ENCODE measurements around the gene LBHD2.

Gene LBHD2

GRCh38 chr14:103132381-103133209, 48.6 kb downstream of the LBHD2 start:
- DNase-seq (ENCODE audit: low spot score), result no peak

GRCh38 chr14:103133210-103134140, 49.5 kb downstream of the LBHD2 start:
- DNase-seq (ENCODE audit: low spot score), result no peak

DNA sequence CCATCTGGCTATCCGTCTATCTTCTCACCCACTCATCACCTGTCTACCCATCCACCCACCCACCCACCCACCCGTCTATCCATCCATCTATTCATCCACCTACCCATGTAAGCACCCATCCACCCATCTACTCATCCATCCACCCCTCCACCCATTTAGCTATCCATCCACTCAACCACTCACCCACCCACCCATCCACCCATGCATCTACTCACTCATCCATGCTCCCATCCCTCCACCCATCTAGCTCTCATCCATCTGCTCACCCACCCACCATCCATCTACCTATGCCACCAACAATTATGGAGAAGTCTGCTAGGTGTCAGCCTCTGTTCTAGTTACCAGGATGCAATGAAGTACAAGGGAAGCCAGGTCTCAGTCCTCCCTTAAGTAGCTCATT, 50.4 kb downstream of the LBHD2 start:
- no peak for DNase-seq (ENCODE audit: low spot score)

DNA sequence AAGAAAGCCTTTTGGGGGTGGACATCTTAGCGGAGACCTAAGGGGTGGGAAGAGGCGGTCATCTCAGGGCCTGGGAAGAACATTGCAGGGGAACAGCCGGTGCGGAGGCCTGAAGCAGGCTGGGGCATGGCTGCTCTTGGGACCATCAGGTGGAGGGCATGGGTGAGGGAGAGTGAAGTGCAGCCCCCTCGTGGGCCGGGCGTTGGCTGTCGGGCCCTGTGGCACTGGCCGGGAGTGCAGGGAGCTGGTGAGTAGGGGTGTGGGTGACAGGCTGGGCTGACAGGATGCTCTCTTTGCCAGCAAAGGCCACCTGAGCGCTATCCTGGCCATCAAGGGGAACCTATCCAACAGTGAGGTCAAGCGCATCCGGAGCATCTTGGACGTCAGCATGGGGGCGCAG, 50.9 kb downstream of the LBHD2 start:
- DNase-seq (ENCODE audit: low spot score), result no peak

GRCh38 chr14:103135333-103136260, 51.6 kb downstream of the LBHD2 start:
- no peak for DNase-seq (ENCODE audit: low spot score)

- no peak for DNase-seq (ENCODE audit: low spot score)
Measured at GRCh38 chr14:103136388-103137271, 52.6 kb downstream of the LBHD2 start.

DNA sequence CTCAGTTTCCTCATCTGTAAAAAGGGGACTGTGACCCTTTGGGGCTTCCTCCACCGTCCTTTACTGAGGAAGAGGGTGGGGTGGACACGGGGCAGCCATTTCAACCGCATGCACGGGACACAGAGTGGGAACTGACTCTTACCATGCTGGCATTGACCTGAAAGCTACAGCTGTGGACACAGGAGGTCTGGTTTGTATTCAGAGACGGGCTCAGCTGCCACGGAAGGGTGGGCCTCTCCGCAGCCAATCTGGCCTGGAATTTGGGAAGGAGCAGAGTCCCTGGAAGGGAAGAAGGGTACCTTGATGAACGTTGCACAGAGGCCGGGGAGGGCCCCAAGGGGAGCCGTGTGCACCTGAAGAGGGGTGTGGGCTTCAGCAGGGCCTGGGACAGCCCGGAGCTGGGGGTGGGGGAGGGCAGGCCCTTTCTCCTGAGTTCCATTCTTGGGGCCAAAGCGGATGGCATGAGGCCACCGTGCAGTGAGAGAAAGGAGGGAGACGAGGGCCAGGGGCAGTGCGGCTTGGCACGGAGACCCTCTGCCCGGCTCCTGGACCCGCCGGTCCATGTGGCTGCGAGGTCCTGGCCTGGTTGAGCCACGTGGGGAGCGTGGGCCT, 53.8 kb downstream of the LBHD2 start:
- DNase-seq (ENCODE audit: low spot score), result no peak

DNA sequence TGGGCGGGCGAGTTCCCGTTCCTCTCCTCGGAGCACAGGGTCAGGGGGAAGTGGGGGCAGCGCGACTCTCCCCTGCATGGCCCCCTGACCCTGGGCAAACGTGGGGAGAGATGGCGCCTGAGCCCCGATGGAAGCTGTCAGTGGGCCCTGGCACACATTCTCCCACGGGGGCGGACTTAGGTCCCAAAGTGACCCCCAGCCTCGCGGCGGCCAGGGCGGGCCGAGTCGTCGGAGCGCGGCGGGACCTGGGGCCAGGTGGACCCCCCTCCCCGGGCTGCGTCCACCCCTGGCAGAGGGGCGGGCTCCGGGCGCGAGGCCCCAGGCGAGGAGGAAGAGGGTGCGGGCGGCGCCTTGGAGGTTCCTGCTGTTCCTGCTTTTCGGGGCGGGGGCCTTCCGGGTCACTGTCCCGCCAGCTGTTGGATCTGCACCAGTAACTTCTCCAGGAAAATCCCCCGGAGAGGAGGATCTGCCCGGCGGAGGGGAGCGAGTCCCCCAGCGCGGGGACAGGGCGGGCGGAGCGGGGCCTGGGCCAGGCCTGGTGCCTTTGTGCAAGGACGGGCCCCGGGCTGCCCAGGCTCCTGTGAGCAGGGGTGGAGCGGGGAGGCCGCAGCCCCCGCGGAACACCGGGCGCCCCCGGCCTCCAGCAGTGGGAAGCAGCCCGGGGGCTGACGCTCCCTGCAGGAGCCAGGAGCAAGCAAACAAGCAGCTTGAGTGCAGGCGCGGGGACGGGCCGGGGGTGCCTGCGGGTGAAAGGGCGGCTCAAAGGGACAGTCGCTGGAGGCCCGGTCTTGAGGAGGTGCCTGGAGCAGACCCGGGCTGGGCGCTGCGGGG, 54.5 kb downstream of the LBHD2 start:
- DNase-seq (ENCODE audit: low spot score), result no peak

DNA sequence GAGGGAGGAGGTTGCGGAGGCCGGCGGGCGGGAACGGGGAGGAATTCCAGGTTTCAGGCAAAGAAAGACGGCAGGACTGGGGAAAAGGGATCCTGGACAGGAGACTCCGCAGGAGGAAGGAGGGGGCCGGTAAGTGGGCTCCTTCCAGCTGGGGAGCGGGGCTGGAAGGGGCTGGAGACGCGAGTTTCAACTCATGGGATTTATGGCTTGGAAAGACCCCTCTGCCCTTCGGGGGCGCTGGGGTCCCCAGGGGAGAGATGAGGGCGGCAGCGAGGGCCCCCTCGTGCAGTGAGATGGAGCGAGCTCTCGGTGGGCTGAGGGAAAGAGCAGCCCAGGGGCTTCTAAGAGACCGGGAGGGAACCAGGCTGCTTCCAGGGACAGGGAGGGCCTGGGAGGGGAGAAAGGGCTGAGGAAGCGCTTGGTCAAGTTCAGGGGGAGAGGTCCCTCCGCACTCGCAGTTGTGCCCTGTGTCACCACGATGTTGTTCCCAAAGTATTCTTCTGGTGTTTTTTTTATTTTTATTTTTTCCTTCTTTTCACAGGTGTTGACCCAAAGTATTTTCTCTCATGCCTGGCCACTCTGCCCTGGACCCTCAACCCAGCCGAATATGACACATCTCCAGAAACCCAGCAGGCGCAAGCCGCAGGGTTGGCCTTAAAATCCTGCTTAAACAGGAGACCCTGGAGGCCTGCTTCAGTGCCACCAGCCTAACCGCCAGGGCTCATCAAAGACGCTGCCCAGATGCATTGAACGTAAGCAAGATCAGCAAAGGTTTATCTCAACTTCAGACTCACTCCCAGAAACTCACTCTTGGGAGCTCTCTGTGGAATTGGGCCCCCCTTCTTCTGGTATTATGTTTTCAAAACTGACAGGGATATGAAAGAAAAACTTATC, 55.4 kb downstream of the LBHD2 start:
- no peak for DNase-seq (ENCODE audit: low spot score)

Data from LoVo (cell line).